Natural killer cell treated with Interleukin-12 subunit alpha and Interleukin-12 subunit beta and Interleukin-15 and Interleukin-18, amount 100 ng/mL, for 72 hours (primary cell): ENCODE data around the gene VEGFA. TPM values are rescaled to one million over a fixed set of nuclear protein-coding genes. Genes with fewer than 3 reads are reported as not detected.

ENCODE experiments used
- ATAC-seq, 2 donors: fragments of 150-1000 bp; cut with Tn5 transposase in 1 of 2; sonication (Bioruptor Pico), chemical (Tn5 transposase) in 1 of 2; 2 replicates each; pipeline ENCODE4 v1.10.0; 2021
- DNase-seq: peaks from one replicate; pipeline ENCODE4 v3.0.0; 2022; ENCODE audit warnings: low spot score
- H3K27ac Mint-ChIP-seq, 2 donors: 1 replicate in 1 of 2; 2 replicates in 1 of 2; pipeline ENCODE4 v1.8.0; 2022; ENCODE audit warnings: mixed read lengths in 2 of 2, mild to moderate bottlenecking in 1 of 2, moderate library complexity in 1 of 2
- H3K27me3 Mint-ChIP-seq, 2 donors: 1 replicate in 1 of 2; 2 replicates in 1 of 2; pipeline ENCODE4 v1.8.0; 2022; ENCODE audit warnings: mixed read lengths in 2 of 2
- H3K36me3 Mint-ChIP-seq: one replicate; pipeline ENCODE4 v1.8.0; 2022; ENCODE audit warnings: mixed read lengths
- H3K4me1 Mint-ChIP-seq, 2 donors: 1 replicate in 1 of 2; 2 replicates in 1 of 2; pipeline ENCODE4 v1.8.0; 2022; ENCODE audit warnings: low read depth in 2 of 2, mixed read lengths in 2 of 2, mild to moderate bottlenecking in 1 of 2
- H3K4me3 Mint-ChIP-seq: one replicate; pipeline ENCODE4 v1.8.0; 2022; ENCODE audit warnings: mixed read lengths
- H3K9me3 Mint-ChIP-seq: 2 replicates; pipeline ENCODE4 v1.8.0; 2022; ENCODE audit warnings: mixed read lengths
- total RNA-seq, 2 donors: library from RNA; stranded (reverse); gene quantifications; one replicate each; pipeline ENCODE4 v1.2.3, GENCODE V29; 2022

The VEGFA gene
- total RNA-seq, 2 donors from 2014 or later = 36.8 to 43.0 TPM

DNA sequence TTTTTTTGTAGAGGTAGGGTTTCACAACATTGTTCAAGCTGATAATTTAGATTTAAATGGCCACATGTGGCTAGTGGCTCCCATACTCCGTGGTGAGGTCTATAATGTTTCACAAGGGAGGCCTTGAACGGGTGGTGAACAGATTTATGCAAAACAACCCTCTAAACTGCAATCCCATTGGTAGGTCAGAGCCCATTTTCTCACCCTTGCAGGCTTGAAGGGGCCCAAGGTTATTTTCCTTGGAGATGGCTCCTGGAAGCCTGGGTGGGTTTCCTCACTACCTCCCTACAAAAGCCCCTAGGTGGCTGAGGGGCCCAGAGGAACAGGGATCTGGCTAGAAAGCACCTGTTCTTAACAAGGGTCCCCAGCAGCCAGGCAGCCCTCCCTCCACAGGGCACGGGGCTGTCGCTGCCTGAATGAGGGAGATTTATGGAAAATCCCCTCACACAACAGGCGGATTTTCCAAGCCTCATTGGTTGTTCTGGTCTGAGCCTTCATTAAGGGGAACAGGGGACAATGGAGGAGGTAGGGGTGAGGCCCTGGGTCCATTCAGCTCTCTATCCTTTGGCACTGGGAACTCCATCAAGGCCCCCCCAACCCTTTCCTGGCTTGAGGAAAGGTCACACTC, 64.6 kb downstream of the VEGFA start:
- Mint-ChIP-seq H3K9me3 (no peaks in the 10 kb centered on the region), H3K4me1 (no peaks in the 10 kb centered on the region), H3K27ac (no peak overlapping the region), H3K4me3 (no peak overlapping the region), H3K36me3 (no peaks in the 10 kb centered on the region), H3K27me3 (peaks cover 0 to 7% of the 10 kb centered on the region in 2 donors)
- ATAC-seq (no peak), DNase-seq (no peak)

DNA sequence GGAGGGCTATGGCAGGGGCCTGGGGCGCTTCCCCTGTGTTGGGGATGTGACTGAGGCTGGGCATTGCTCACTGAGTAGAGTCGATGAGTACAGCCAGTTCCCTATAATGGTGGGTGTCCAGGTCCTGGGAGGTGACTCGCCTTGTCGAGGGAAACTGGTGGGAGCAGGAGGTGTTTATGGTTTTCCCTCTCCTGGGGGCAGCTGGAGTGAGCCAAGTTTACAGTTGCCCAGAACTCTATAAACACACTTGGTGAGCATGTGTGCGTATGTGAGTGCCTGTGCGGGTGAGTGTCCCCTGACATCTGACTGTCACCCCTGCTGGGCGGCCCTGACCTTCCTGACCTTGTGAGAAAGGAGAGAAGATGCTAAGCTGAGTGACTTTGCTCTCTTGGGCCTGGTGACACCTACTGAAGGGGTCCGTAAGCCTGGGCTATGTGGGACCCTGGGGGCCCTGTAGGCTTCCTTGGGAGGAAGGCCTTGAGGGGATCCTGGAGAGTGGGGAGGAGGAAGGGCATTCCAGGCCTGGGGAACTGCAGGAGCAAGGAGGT, 65.9 kb downstream of the VEGFA start:
- no peak for ATAC-seq
- Mint-ChIP-seq H3K27me3 (peaks cover 0 to 3% of the 10 kb centered on the region in 2 donors), H3K9me3 (no peaks in the 10 kb centered on the region), H3K4me1 (no peaks in the 10 kb centered on the region), H3K4me3 (no peak overlapping the region), H3K36me3 (no peaks in the 10 kb centered on the region), H3K27ac (no peak overlapping the region)
- no peak for DNase-seq

Other genes starting within 250 kb of the VEGFA start
- gene XPO5, start 194.2 kb upstream of the VEGFA start, total RNA-seq = 100 to 1,000 TPM in 1 of 2 donors, 10 to 100 TPM in 1; 80.0 to 178 TPM
- gene POLH, start 194.0 kb upstream of the VEGFA start, total RNA-seq = 10 to 100 TPM; 25.6 to 53.4 TPM
- gene GTPBP2, start 140.9 kb upstream of the VEGFA start, total RNA-seq = 100 to 1,000 TPM in 1 of 2 donors, 10 to 100 TPM in 1; 85.4 to 116 TPM
- gene MAD2L1BP, start 134.4 kb upstream of the VEGFA start, total RNA-seq = 10 to 100 TPM; 37.1 to 39.7 TPM
- not detected for gene RSPH9, start 125.2 kb upstream of the VEGFA start, total RNA-seq
- gene MRPS18A, start 82.4 kb upstream of the VEGFA start, total RNA-seq = 10 to 100 TPM; 32.7 to 39.3 TPM